IMR-90 (cell line): ENCODE results near the gene TCOF1. TPM values are rescaled to one million over a fixed set of nuclear protein-coding genes. Genes with fewer than 3 reads are reported as not detected.

Experiments used
- ATAC-seq: fragments of 200-7000 bp; cut with Tn5 transposase; 2 replicates; pipeline ENCODE4 v1.9.1; 2020; ENCODE audit warnings: low read depth, mild to moderate bottlenecking, moderate library complexity
- BruUV-seq: library from RNA; stranded (reverse); fragments of 400-500 nt; replicated peaks from 2 replicates; lab custom pipeline; 2021; lab: Mats Ljungman, UMichigan
- CTCF ChIA-PET: fragments of 300-600 bp; formaldehyde crosslinking; extraction: SDS; loops from one replicate; lab custom pipeline; 2021; ENCODE audit warnings: antibody characterized with exemption; lab: Yijun Ruan, JAX
- POLR2A ChIA-PET: fragments of 300-600 bp; sonication (Branson Sonifier 250); formaldehyde crosslinking; loops from one replicate; lab custom pipeline; 2022; ENCODE audit warnings: antibody characterized with exemption; ENCODE audit not compliant: unreplicated experiment; lab: Charles Lee
- DNase-seq: peaks from one replicate; pipeline ENCODE4 v3.0.0; 2013
- H2AFZ ChIP-seq: replicated peaks from 2 replicates; pipeline ENCODE3; 2013; ENCODE audit warnings: low read length, mild to moderate bottlenecking; ENCODE audit not compliant: poor library complexity
- H2AK5ac ChIP-seq: 2 replicates; pipeline ENCODE4 v1.6.1; 2013; ENCODE audit warnings: low read depth, low read length, inconsistent platforms
- H2AK9ac ChIP-seq: replicated peaks from 2 replicates; pipeline ENCODE3; 2013; ENCODE audit warnings: mild to moderate bottlenecking, low read depth, low read length, moderate library complexity; ENCODE audit not compliant: poor library complexity
- H2BK120ac ChIP-seq: 2 replicates; pipeline ENCODE4 v1.6.1; 2013; ENCODE audit warnings: low read depth, low read length, inconsistent platforms
- H2BK15ac ChIP-seq: 3 replicates; pipeline ENCODE4 v1.6.1; 2013; ENCODE audit warnings: low read depth, low read length, inconsistent platforms
- H2BK20ac ChIP-seq: 2 replicates; pipeline ENCODE4 v1.6.1; 2013; ENCODE audit warnings: low read depth, mild to moderate bottlenecking, inconsistent platforms, low read length, moderate library complexity
- H2BK5ac ChIP-seq: 2 replicates; pipeline ENCODE4 v1.6.1; 2013; ENCODE audit warnings: mild to moderate bottlenecking, low read depth, low read length, inconsistent platforms; ENCODE audit not compliant: poor library complexity, severe bottlenecking
- H3K14ac ChIP-seq: replicated peaks from 2 replicates; pipeline ENCODE4 v1.6.1; 2013; ENCODE audit warnings: low read depth, low read length, inconsistent platforms
- H3K18ac ChIP-seq: 2 replicates; pipeline ENCODE4 v1.6.1; 2013; ENCODE audit warnings: low read depth, low read length, control low read depth
- H3K23ac ChIP-seq: 2 replicates; pipeline ENCODE4 v1.6.1; 2013; ENCODE audit warnings: low read depth, low read length, inconsistent platforms
- H3K27ac ChIP-seq: 2 replicates; pipeline ENCODE4 v1.5.1; 2013; ENCODE audit warnings: mild to moderate bottlenecking, control low read depth, low read length; ENCODE audit not compliant: insufficient read depth
- H3K27me3 ChIP-seq: 2 replicates; pipeline ENCODE4 v1.6.1; 2013; ENCODE audit warnings: low read length; ENCODE audit not compliant: control insufficient read depth, insufficient read depth
- H3K36me3 ChIP-seq: 2 replicates; pipeline ENCODE4 v1.6.1; 2013; ENCODE audit warnings: low read length, mixed read lengths; ENCODE audit not compliant: control insufficient read depth, insufficient read depth
- H3K4ac ChIP-seq: 2 replicates; pipeline ENCODE4 v1.6.1; 2013; ENCODE audit warnings: low read depth, low read length, inconsistent platforms
- H3K4me1 ChIP-seq: 2 replicates; pipeline ENCODE4 v1.6.1; 2013; ENCODE audit warnings: low read length, mixed read lengths; ENCODE audit not compliant: control insufficient read depth, insufficient read depth
- H3K4me2 ChIP-seq: 2 replicates; pipeline ENCODE4 v1.6.1; 2013; ENCODE audit warnings: low read depth, mild to moderate bottlenecking, control low read depth, low read length, moderate library complexity
- H3K4me3 ChIP-seq: 2 replicates; pipeline ENCODE4 v1.5.1; 2013; ENCODE audit warnings: low read depth, mild to moderate bottlenecking, control low read depth, low read length, moderate library complexity; ENCODE audit not compliant: insufficient read depth
- H3K56ac ChIP-seq: 2 replicates; pipeline ENCODE4 v1.6.1; 2013; ENCODE audit warnings: low read length, inconsistent platforms; ENCODE audit not compliant: insufficient read depth; ENCODE audit errors: extremely low read depth
- H3K79me1 ChIP-seq, 2 experiments: 2 replicates each; pipeline ENCODE4 v1.6.1; 2013; ENCODE audit warnings: low read length in 2 of 2, inconsistent platforms in 1 of 2, low read depth in 1 of 2
- H3K9ac ChIP-seq: 2 replicates; pipeline ENCODE4 v1.6.1; 2013; ENCODE audit warnings: low read depth, low read length, control low read depth
- H3K9me1 ChIP-seq: 2 replicates; pipeline ENCODE4 v1.6.1; 2013; ENCODE audit warnings: low read length, inconsistent platforms; ENCODE audit not compliant: insufficient read depth
- H3K9me3 ChIP-seq: 2 replicates; pipeline ENCODE4 v1.6.1; 2013; ENCODE audit warnings: low read length; ENCODE audit not compliant: control insufficient read depth, insufficient read depth
- H4K20me1 ChIP-seq: 2 replicates; pipeline ENCODE4 v1.6.1; 2013; ENCODE audit warnings: low read length, inconsistent platforms; ENCODE audit not compliant: insufficient read depth
- H4K5ac ChIP-seq: 2 replicates; pipeline ENCODE4 v1.6.1; 2013; ENCODE audit warnings: mild to moderate bottlenecking, low read depth, low read length, control low read depth
- H4K8ac ChIP-seq, 2 experiments: 2 replicates each; pipeline ENCODE4 v1.6.1; 2013; ENCODE audit warnings: low read depth in 2 of 2, low read length in 2 of 2, control low read depth in 1 of 2, inconsistent platforms in 1 of 2
- H4K91ac ChIP-seq: 2 replicates; pipeline ENCODE4 v1.6.1; 2013; ENCODE audit warnings: low read depth, low read length, inconsistent platforms; ENCODE audit not compliant: insufficient read depth
- BHLHE40 ChIP-seq: fragments of 150-350 bp; IDR thresholded peaks from 2 replicates; pipeline ENCODE4 v1.6.1; 2016; ENCODE audit warnings: mild to moderate bottlenecking, low read depth, low read length
- MAZ ChIP-seq: IDR thresholded peaks from 2 replicates; pipeline ENCODE4 v1.6.1; 2012; ENCODE audit warnings: low read depth, mild to moderate bottlenecking, low read length, improper control_type of control experiment, moderate library complexity, borderline replicate concordance
- RFX5 ChIP-seq: IDR thresholded peaks from 2 replicates; pipeline ENCODE4 v1.8.0; 2012; ENCODE audit warnings: low read depth, mild to moderate bottlenecking, low read length, moderate library complexity
- WGBS, 2 experiments: methylation state at CpG; one replicate each; pipeline versions ENCODE4 v1.1.5 to v1.1.7; 2013; ENCODE audit warnings: missing lambda C conversion rate in 2 of 2; ENCODE audit not compliant: insufficient read length in 1 of 2; ENCODE audit errors: extremely low coverage in 2 of 2; 5-methylcytosine and 5-hydroxymethylcytosine counted together
- dilution Hi-C: fragments of 300-500 bp; cut with HindIII; formaldehyde crosslinking; loops from one replicate; pipeline ENCODE4 v1.14.3; 2018; ENCODE audit warnings: low sequenced_read_pairs; ENCODE audit not compliant: unreplicated experiment
- in situ Hi-C: fragments of 300-500 bp; cut with MboI; formaldehyde crosslinking; loops from 3 replicates; pipeline ENCODE4 v1.14.3; 2019; ENCODE audit warnings: low sequenced_read_pairs, inconsistent platforms, mixed read lengths
- intact Hi-C: fragments of 100-400 bp; cut with micrococcal nuclease; formaldehyde crosslinking; loops from 2 replicates; pipeline ENCODE4 v1.10.0; 2022
- polyA plus RNA-seq, 3 experiments: library from polyadenylated mRNA; depleted of rRNA; stranded (reverse); fragments of >200 nt; gene quantifications; 2 replicates each; pipeline ENCODE4 v1.2.3, GENCODE V29; 2012; ENCODE audit warnings: low replicate concordance in 1 of 3
- total RNA-seq: library from RNA; depleted of rRNA; stranded (reverse); fragments of >200 nt; gene quantifications from 2 replicates; pipeline ENCODE4 v1.2.3, GENCODE V29; 2012

TCOF1 gene
- total and polyA plus RNA-seq, 2 of the 4 experiments (the other 2 are of a cell fraction), result 18.2 to 19.7 TPM

DNA sequence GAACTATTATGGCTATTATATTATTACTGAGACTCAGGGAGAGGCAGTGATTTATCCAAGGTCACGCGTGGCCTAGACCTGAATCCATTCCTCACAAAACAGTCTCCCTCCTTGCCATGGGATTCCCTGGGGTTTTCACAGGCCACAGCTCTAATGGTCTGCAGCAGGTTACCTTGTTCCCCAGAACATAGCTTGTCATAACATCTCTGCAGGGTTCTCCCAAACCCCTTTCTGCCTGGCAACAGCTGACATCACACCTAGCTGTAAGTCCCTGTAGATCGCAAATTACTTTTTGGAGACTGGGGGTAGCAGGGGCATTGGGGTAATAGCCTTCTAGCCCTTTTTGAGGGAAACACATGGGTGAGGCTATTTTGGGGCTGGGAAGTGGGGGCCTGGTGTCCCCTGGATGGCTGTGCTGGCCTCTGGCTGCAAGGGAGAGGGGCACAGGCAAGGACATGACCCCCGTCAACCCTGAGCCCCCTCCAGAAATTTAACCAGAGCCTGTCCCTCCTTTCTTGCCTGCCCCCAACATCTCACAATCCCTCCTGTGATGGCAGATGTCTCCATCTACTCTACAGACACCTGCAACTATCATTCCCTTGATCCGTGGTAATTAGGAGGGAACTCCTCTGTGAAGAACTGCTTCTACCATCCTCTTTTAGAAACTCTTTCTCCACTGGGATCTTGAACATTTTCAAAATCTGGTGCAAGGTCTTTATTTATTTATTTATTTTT, 53.9 kb downstream of the TCOF1 start:
- no peak overlapping the region for H3K9ac ChIP-seq
- peaks cover 3% of the 10 kb centered on the region; the same call in 1 of the 2 replicates for H3K9me1 ChIP-seq
- no peaks in the 10 kb centered on the region for H3K36me3 ChIP-seq
- DNase-seq, result peak; percentile 16
- no peak overlapping the region for H3K18ac ChIP-seq
- no peak overlapping the region for H3K14ac ChIP-seq
- WGBS, 2 experiments, result no CpG with 5 or more reads among the region's 5 CpGs
- BruUV-seq, result no TSS peak
- ChIA-PET POLR2A (no interaction called here), CTCF (no interaction called here)
- H2BK15ac ChIP-seq, result no peak overlapping the region
- no peak overlapping the region for H4K5ac ChIP-seq
- in situ Hi-C loops, result no loop called here
- TF ChIP-seq RFX5 (peak; percentile 95), MAZ (no peak), BHLHE40 (no peak)
- H3K27me3 ChIP-seq, result 0 out of 2 replicates have a peak, but pooled peaks cover 1% of the 10 kb centered on the region
- H2BK20ac ChIP-seq, result no peak overlapping the region
- H3K4ac ChIP-seq, result no peak overlapping the region
- no peak overlapping the region for H2BK5ac ChIP-seq
- no peak overlapping the region for H4K8ac ChIP-seq
- no peak overlapping the region for H2AFZ ChIP-seq
- H3K4me2 ChIP-seq, result no peak overlapping the region
- no peak overlapping the region for H4K91ac ChIP-seq
- H3K56ac ChIP-seq, result no peak overlapping the region
- no peaks in the 10 kb centered on the region for H4K20me1 ChIP-seq
- H3K4me3 ChIP-seq, result no peak overlapping the region
- intact Hi-C loops, result no loop called here
- H2BK120ac ChIP-seq, result no peak overlapping the region
- H3K9me3 ChIP-seq, result no peaks in the 10 kb centered on the region
- no peak overlapping the region for H2AK5ac ChIP-seq
- H3K79me1 ChIP-seq, result no peaks in the 10 kb centered on the region
- dilution Hi-C loops, result no loop called here
- H3K23ac ChIP-seq, result no peak overlapping the region
- no peaks in the 10 kb centered on the region for H3K4me1 ChIP-seq
- no peak overlapping the region for H2AK9ac ChIP-seq
- no peak overlapping the region for H3K27ac ChIP-seq
- no peak for ATAC-seq
